ENCODE measurements around the gene NPTX1. TPM values are rescaled to one million over a fixed set of nuclear protein-coding genes. Genes with fewer than 3 reads are reported as not detected.
A peak's percentile ranks its signal among the peaks of the same experiment; 100 is the strongest.

Gene NPTX1
- total and polyA plus RNA-seq, 9 of the 15 experiments (the other 6 are each of a cell fraction or from before 2014, with no cell fraction given): 0.04 TPM; not detected in 8

DNA sequence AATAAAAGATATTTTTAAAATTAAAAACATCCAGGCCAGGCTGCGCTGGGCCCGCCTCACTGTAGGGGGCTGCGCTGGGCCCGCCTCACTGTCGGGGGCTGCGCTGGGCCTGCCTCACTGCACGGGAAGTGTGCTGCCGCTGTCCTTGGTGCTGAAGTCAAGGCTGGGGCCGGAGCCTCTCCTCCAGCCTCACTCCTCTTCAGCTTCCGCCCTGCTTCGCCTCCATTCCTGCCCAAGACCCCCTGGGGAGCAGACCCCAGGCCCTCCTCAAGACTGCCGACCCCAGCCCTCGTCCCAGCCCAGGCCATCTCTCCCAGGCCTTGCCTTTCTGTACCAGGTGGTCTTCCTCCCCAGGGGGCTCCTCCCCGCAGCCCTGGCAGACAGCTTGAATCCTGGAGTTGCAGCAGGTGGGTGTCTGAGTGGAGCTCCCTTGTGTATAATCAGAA lies 35.3 kb downstream of the NPTX1 start (continued):
- TF ChIP-seq, protein P1, sequence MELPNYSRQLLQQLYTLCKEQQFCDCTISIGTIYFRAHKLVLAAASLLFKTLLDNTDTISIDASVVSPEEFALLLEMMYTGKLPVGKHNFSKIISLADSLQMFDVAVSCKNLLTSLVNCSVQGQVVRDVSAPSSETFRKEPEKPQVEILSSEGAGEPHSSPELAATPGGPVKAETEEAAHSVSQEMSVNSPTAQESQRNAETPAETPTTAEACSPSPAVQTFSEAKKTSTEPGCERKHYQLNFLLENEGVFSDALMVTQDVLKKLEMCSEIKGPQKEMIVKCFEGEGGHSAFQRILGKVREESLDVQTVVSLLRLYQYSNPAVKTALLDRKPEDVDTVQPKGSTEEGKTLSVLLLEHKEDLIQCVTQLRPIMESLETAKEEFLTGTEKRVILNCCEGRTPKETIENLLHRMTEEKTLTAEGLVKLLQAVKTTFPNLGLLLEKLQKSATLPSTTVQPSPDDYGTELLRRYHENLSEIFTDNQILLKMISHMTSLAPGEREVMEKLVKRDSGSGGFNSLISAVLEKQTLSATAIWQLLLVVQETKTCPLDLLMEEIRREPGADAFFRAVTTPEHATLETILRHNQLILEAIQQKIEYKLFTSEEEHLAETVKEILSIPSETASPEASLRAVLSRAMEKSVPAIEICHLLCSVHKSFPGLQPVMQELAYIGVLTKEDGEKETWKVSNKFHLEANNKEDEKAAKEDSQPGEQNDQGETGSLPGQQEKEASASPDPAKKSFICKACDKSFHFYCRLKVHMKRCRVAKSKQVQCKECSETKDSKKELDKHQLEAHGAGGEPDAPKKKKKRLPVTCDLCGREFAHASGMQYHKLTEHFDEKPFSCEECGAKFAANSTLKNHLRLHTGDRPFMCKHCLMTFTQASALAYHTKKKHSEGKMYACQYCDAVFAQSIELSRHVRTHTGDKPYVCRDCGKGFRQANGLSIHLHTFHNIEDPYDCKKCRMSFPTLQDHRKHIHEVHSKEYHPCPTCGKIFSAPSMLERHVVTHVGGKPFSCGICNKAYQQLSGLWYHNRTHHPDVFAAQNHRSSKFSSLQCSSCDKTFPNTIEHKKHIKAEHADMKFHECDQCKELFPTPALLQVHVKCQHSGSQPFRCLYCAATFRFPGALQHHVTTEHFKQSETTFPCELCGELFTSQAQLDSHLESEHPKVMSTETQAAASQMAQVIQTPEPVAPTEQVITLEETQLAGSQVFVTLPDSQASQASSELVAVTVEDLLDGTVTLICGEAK (IDR thresholded peaks at IDR 0.05): peak; percentile 61
- TF ChIP-seq, protein P1 (CRISPR knock-in tag; IDR thresholded peaks at IDR 0.05): peak; percentile 41; the same call in 1 of the 2 replicates
- TF ChIP-seq HOMEZ (CRISPR knock-in tag; IDR thresholded peaks at IDR 0.05) (no peak), ARHGAP35 (IDR thresholded peaks at IDR 0.05; ENCODE audit: partially characterized antibody) (no peak), NFYB (IDR thresholded peaks at IDR 0.05; ENCODE audit: extremely low read depth, insufficient read length) (no peak), ARID3A (IDR thresholded peaks at IDR 0.05; ENCODE audit: borderline replicate concordance, low read depth, low read length) (no peak), ZNF830 (CRISPR knock-in tag; IDR thresholded peaks at IDR 0.05) (no peak), ZBTB26 (CRISPR knock-in tag; IDR thresholded peaks at IDR 0.05) (no peak)
- TF ChIP-seq, protein P2, sequence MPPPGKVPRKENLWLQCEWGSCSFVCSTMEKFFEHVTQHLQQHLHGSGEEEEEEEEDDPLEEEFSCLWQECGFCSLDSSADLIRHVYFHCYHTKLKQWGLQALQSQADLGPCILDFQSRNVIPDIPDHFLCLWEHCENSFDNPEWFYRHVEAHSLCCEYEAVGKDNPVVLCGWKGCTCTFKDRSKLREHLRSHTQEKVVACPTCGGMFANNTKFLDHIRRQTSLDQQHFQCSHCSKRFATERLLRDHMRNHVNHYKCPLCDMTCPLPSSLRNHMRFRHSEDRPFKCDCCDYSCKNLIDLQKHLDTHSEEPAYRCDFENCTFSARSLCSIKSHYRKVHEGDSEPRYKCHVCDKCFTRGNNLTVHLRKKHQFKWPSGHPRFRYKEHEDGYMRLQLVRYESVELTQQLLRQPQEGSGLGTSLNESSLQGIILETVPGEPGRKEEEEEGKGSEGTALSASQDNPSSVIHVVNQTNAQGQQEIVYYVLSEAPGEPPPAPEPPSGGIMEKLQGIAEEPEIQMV (tag; conservative IDR thresholded peaks at IDR 0.05; ENCODE audit: low read depth): no peak
- TF ChIP-seq, protein P3, sequence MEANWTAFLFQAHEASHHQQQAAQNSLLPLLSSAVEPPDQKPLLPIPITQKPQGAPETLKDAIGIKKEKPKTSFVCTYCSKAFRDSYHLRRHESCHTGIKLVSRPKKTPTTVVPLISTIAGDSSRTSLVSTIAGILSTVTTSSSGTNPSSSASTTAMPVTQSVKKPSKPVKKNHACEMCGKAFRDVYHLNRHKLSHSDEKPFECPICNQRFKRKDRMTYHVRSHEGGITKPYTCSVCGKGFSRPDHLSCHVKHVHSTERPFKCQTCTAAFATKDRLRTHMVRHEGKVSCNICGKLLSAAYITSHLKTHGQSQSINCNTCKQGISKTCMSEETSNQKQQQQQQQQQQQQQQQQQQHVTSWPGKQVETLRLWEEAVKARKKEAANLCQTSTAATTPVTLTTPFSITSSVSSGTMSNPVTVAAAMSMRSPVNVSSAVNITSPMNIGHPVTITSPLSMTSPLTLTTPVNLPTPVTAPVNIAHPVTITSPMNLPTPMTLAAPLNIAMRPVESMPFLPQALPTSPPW (CRISPR knock-in tag; IDR thresholded peaks at IDR 0.05): no peak; the same call in 1 of the 2 replicates
